ENCODE data around the gene ATP6V1F. TPM values are rescaled to one million over a fixed set of nuclear protein-coding genes. Genes with fewer than 3 reads are reported as not detected.
A peak's percentile ranks its signal among the peaks of the same experiment; 100 is the strongest.

Gene ATP6V1F
- total RNA-seq, 5 donors from 2014 or later (not counting 1 experiment from before 2014, with no cell fraction given) = 62.6 to 78.1 (median 75.5) TPM

GRCh38 chr7:128880791-128881457 lies 18.3 kb downstream of the ATP6V1F start:
- no peaks in the 10 kb centered on the region for H3K9me3 Mint-ChIP-seq
- no peaks in the 10 kb centered on the region for H3K36me3 ChIP-seq (ENCODE audit: control insufficient read depth in 2 of 2, extremely low read depth in 1 of 2, insufficient read depth in 1 of 2, low read length in 1 of 2)
- H3K4me3 Mint-ChIP-seq = no peak overlapping the region
- no peak overlapping the region for H3K27ac ChIP-seq (ENCODE audit: low read length)
- CTCF ChIA-PET = interaction anchor here in 1 of 2 donors (0.5 to 1.4 kb wide), 4 partner anchors 8 to 126 kb away, joined by 3 to 6 read pairs (median 4); no protein-coding TSS in a partner anchor
- H3K4me1 Mint-ChIP-seq = peaks cover 0 to 3% (median 0%) of the 10 kb centered on the region in 3 donors
- H3K4me1 ChIP-seq (ENCODE audit: control insufficient read depth in 1 of 2, extremely low read depth in 1 of 2, insufficient read depth in 2 of 2, low read length in 2 of 2) = peaks cover 2 to 14% of the 10 kb centered on the region in 2 experiments
- H3K9me3 ChIP-seq = no peaks in the 10 kb centered on the region
- peaks cover 4% of the 10 kb centered on the region in 2 donors for H3K27me3 Mint-ChIP-seq
- no peaks in the 10 kb centered on the region for H3K36me3 Mint-ChIP-seq
- no peak overlapping the region for H3K4me3 ChIP-seq (ENCODE audit: control insufficient read depth in 1 of 2, extremely low read depth in 1 of 2, low read length in 1 of 2)
- POLR2A ChIA-PET = no interaction called here
- H3K27ac Mint-ChIP-seq = no peak overlapping the region
- no peak for ATAC-seq (replicated peaks in 1 of 4)
- no peak for DNase-seq
- H3K27me3 ChIP-seq (replicated peaks in 1 of 2; ENCODE audit: control insufficient read depth in 2 of 2, extremely low read depth in 1 of 2, insufficient read depth in 2 of 2, low read length in 1 of 2) = peaks cover 0 to 30% of the 10 kb centered on the region in 2 experiments
- WGBS (ENCODE audit: insufficient coverage) = 88% methylated on average over 3 of the region's 11 CpGs

- DNase-seq = no peak
- CTCF ChIA-PET = interaction anchor here in 1 of 2 donors (0.5 to 1.4 kb wide), 4 partner anchors 8 to 942 kb away, joined by 3 to 6 read pairs (median 4); no protein-coding TSS in a partner anchor
Observed at GRCh38 chr7:128881458-128882125, 18.9 kb downstream of the ATP6V1F start.

GRCh38 chr7:128882134-128882533 lies 19.5 kb downstream of the ATP6V1F start:
- Mint-ChIP-seq H3K4me1 (peaks cover 0 to 3% (median 0%) of the 10 kb centered on the region in 3 donors), H3K4me3 (no peak overlapping the region), H3K9me3 (no peaks in the 10 kb centered on the region), H3K27me3 (peaks cover 5 to 10% of the 10 kb centered on the region in 2 donors), H3K27ac (no peak overlapping the region), H3K36me3 (no peaks in the 10 kb centered on the region)
- CTCF ChIA-PET = interaction anchor here in 1 of 2 donors (0.5 to 1.4 kb wide), 2 partner anchors 9 to 942 kb away, joined by 3 to 4 read pairs; no protein-coding TSS in a partner anchor
- H3K4me3 ChIP-seq (ENCODE audit: control insufficient read depth in 1 of 2, extremely low read depth in 1 of 2, low read length in 1 of 2) = no peak overlapping the region
- 100% methylated on average over 1 of the region's 8 CpGs for WGBS (ENCODE audit: insufficient coverage)
- no peaks in the 10 kb centered on the region for H3K9me3 ChIP-seq
- H3K27ac ChIP-seq (ENCODE audit: low read length) = no peak overlapping the region
- H3K4me1 ChIP-seq (ENCODE audit: control insufficient read depth in 1 of 2, extremely low read depth in 1 of 2, insufficient read depth in 2 of 2, low read length in 2 of 2) = peaks cover 2 to 14% of the 10 kb centered on the region in 2 experiments
- DNase-seq (no peak), ATAC-seq (replicated peaks in 1 of 4) (no peak)
- no peaks in the 10 kb centered on the region for H3K36me3 ChIP-seq (ENCODE audit: control insufficient read depth in 2 of 2, extremely low read depth in 1 of 2, insufficient read depth in 1 of 2, low read length in 1 of 2)
- POLR2A ChIA-PET = no interaction called here
- peaks cover 0 to 35% of the 10 kb centered on the region in 2 experiments for H3K27me3 ChIP-seq (replicated peaks in 1 of 2; ENCODE audit: control insufficient read depth in 2 of 2, extremely low read depth in 1 of 2, insufficient read depth in 2 of 2, low read length in 1 of 2)

More at GRCh38 chr7:128881458-128882125, 18.9 kb downstream of the ATP6V1F start:
- Mint-ChIP-seq H3K36me3 (no peaks in the 10 kb centered on the region), H3K9me3 (no peaks in the 10 kb centered on the region), H3K27ac (no peak overlapping the region), H3K4me1 (peaks cover 0 to 3% (median 0%) of the 10 kb centered on the region in 3 donors), H3K4me3 (no peak overlapping the region), H3K27me3 (peaks cover 5 to 6% of the 10 kb centered on the region in 2 donors)
- 76% methylated on average over 6 of the region's 10 CpGs for WGBS (ENCODE audit: insufficient coverage)
- H3K4me1 ChIP-seq (ENCODE audit: control insufficient read depth in 1 of 2, extremely low read depth in 1 of 2, insufficient read depth in 2 of 2, low read length in 2 of 2) = peaks cover 2 to 14% of the 10 kb centered on the region in 2 experiments
- H3K36me3 ChIP-seq (ENCODE audit: control insufficient read depth in 2 of 2, extremely low read depth in 1 of 2, insufficient read depth in 1 of 2, low read length in 1 of 2) = no peaks in the 10 kb centered on the region
- H3K27me3 ChIP-seq (replicated peaks in 1 of 2; ENCODE audit: control insufficient read depth in 2 of 2, extremely low read depth in 1 of 2, insufficient read depth in 2 of 2, low read length in 1 of 2) = peaks cover 0 to 34% of the 10 kb centered on the region in 2 experiments
- H3K27ac ChIP-seq (ENCODE audit: low read length) = no peak overlapping the region
- POLR2A ChIA-PET = no interaction called here
- no peaks in the 10 kb centered on the region for H3K9me3 ChIP-seq
- no peak overlapping the region for H3K4me3 ChIP-seq (ENCODE audit: control insufficient read depth in 1 of 2, extremely low read depth in 1 of 2, low read length in 1 of 2)
- ATAC-seq (replicated peaks in 1 of 4) = no peak

- H3K4me3 Mint-ChIP-seq = peak overlapping the region in 2 of 3 donors; percentile 14 to 41
- WGBS (ENCODE audit: insufficient coverage) = 36% methylated on average over 14 of the region's 19 CpGs
- H3K36me3 Mint-ChIP-seq = no peaks in the 10 kb centered on the region
- peak; percentile 53 to 92 (median 80) for DNase-seq
- peaks cover 5 to 11% of the 10 kb centered on the region in 2 donors for H3K27me3 Mint-ChIP-seq
- ChIA-PET CTCF (interaction anchor here (0.6 to 2.0 kb wide), 9 partner anchors 21 to 618 kb away, joined by 3 to 9 read pairs (median 3); partner anchors contain the start of gene ATP6V1F (in 1 of the 2)), POLR2A (no interaction called here)
- Histone ChIP-seq H3K36me3 (ENCODE audit: control insufficient read depth in 2 of 2, extremely low read depth in 1 of 2, insufficient read depth in 1 of 2, low read length in 1 of 2) (no peaks in the 10 kb centered on the region), H3K27ac (ENCODE audit: low read length) (no peak overlapping the region), H3K4me3 (ENCODE audit: control insufficient read depth in 1 of 2, extremely low read depth in 1 of 2, low read length in 1 of 2) (peak overlapping the region in 1 of 2 donors; percentile 37), H3K4me1 (ENCODE audit: control insufficient read depth in 1 of 2, extremely low read depth in 1 of 2, insufficient read depth in 2 of 2, low read length in 2 of 2) (peaks cover 0 to 10% of the 10 kb centered on the region in 2 experiments), H3K27me3 (replicated peaks in 1 of 2; ENCODE audit: control insufficient read depth in 2 of 2, extremely low read depth in 1 of 2, insufficient read depth in 2 of 2, low read length in 1 of 2) (peaks cover 0 to 51% of the 10 kb centered on the region in 2 experiments), H3K9me3 (no peaks in the 10 kb centered on the region)
- peak; percentile 73 to 90 (median 82) for ATAC-seq (replicated peaks in 1 of 4)
- H3K4me1 Mint-ChIP-seq = peaks cover 0 to 3% (median 0%) of the 10 kb centered on the region in 3 donors
- no peaks in the 10 kb centered on the region for H3K9me3 Mint-ChIP-seq
- no peak overlapping the region for H3K27ac Mint-ChIP-seq
Observed at GRCh38 chr7:128883622-128884448, 21.2 kb downstream of the ATP6V1F start.

GRCh38 chr7:128884561-128885369 lies 22.1 kb downstream of the ATP6V1F start:
- H3K27ac Mint-ChIP-seq = no peak overlapping the region
- ChIA-PET CTCF (interaction anchor here in 1 of 2 donors (0.6 to 2.0 kb wide), 3 partner anchors 14 to 156 kb away, joined by 3 to 9 read pairs (median 3); partner anchors contain the start of gene ATP6V1F), POLR2A (no interaction called here)
- no peak overlapping the region for H3K4me3 Mint-ChIP-seq
- 89% methylated on average over 18 of the region's 26 CpGs for WGBS (ENCODE audit: insufficient coverage)
- DNase-seq (no peak), ATAC-seq (replicated peaks in 1 of 4) (no peak)
- H3K9me3 Mint-ChIP-seq = no peaks in the 10 kb centered on the region
- H3K9me3 ChIP-seq = no peaks in the 10 kb centered on the region
- H3K4me1 ChIP-seq (ENCODE audit: control insufficient read depth in 1 of 2, extremely low read depth in 1 of 2, insufficient read depth in 2 of 2, low read length in 2 of 2) = peaks cover 0 to 10% of the 10 kb centered on the region in 2 experiments
- H3K27me3 ChIP-seq (replicated peaks in 1 of 2; ENCODE audit: control insufficient read depth in 2 of 2, extremely low read depth in 1 of 2, insufficient read depth in 2 of 2, low read length in 1 of 2) = peaks cover 0 to 59% of the 10 kb centered on the region in 2 experiments
- H3K4me3 ChIP-seq (ENCODE audit: control insufficient read depth in 1 of 2, extremely low read depth in 1 of 2, low read length in 1 of 2) = no peak overlapping the region
- peaks cover 5 to 14% of the 10 kb centered on the region in 2 donors for H3K27me3 Mint-ChIP-seq
- peaks cover 0 to 3% (median 0%) of the 10 kb centered on the region in 3 donors for H3K4me1 Mint-ChIP-seq
- no peak overlapping the region for H3K27ac ChIP-seq (ENCODE audit: low read length)
- H3K36me3 ChIP-seq (ENCODE audit: control insufficient read depth in 2 of 2, extremely low read depth in 1 of 2, insufficient read depth in 1 of 2, low read length in 1 of 2) = no peaks in the 10 kb centered on the region
- no peaks in the 10 kb centered on the region for H3K36me3 Mint-ChIP-seq
